Prostate gland (tissue), 2 donors: Measurements from ENCODE around the gene TRRAP. TPM values are rescaled to one million over a fixed set of nuclear protein-coding genes. Genes with fewer than 3 reads are reported as not detected.

Experiments used
- DNase-seq: peaks from one replicate; pipeline ENCODE4 v3.0.0-alpha.2; 2019; ENCODE audit warnings: low spot score
- H3K27ac ChIP-seq, 2 donors: fragments of 200-600 bp; sonication (generic); 2 replicates each; pipeline ENCODE4 v1.5.1; 2017 to 2019
- H3K27me3 ChIP-seq: fragments of 200-600 bp; sonication (generic); replicated peaks from 2 replicates; pipeline ENCODE4 v1.5.1; 2019; ENCODE audit not compliant: insufficient read depth
- H3K36me3 ChIP-seq, 2 donors: fragments of 200-600 bp; sonication (generic); 1 replicate in 1 of 2; 2 replicates in 1 of 2; pipeline versions ENCODE4 v1.5.1 to v1.8.1; 2017 to 2019
- H3K4me1 ChIP-seq: fragments of 200-600 bp; sonication (generic); replicated peaks from 2 replicates; pipeline ENCODE4 v1.5.1; 2019
- H3K4me3 ChIP-seq, 2 donors: fragments of 200-600 bp; sonication (generic); 2 replicates each; pipeline ENCODE4 v1.5.1; 2017 to 2019
- H3K9me3 ChIP-seq: fragments of 200-600 bp; sonication (generic); 2 replicates; pipeline ENCODE4 v1.5.1; 2017
- POLR2A ChIP-seq: fragments of 450-650 bp; IDR thresholded peaks from one replicate; pipeline ENCODE4 v1.6.1; 2016; ENCODE audit warnings: antibody characterized with exemption, mild to moderate bottlenecking
- POLR2AphosphoS5 ChIP-seq: sonication (generic); formaldehyde crosslinking; IDR thresholded peaks from one replicate; pipeline ENCODE4 v1.6.1; 2017; ENCODE audit warnings: antibody characterized with exemption
- WGBS: methylation state at CpG from one replicate; pipeline ENCODE4 v1.1.5; 2018; 5-methylcytosine and 5-hydroxymethylcytosine counted together
- intact Hi-C: fragments of 100-400 bp; cut with DNase I; formaldehyde crosslinking; loops from one replicate; pipeline ENCODE4 v1.14.2; 2022
- total RNA-seq, 2 donors: library from RNA; depleted of rRNA; stranded (reverse); fragments of >200 nt; gene quantifications; one replicate each; pipeline ENCODE4 v1.1.0, GENCODE V29; 2016
- TF ChIP-seq, protein P1 (sequence below), 4 experiments: fragments of 200-600 bp in 2 of 4; fragments of 450-650 bp in 2 of 4; sonication (generic) in 2 of 4; IDR thresholded peaks; 1 replicate in 3 of 4; 2 replicates in 1 of 4; pipeline ENCODE4 v1.5.1; 2016 to 2019; ENCODE audit warnings: antibody characterized with exemption in 4 of 4, mild to moderate bottlenecking in 2 of 4, moderate library complexity in 2 of 4

The TRRAP gene
- total RNA-seq, 2 donors from 2014 or later: 38.3 to 87.4 TPM

DNA sequence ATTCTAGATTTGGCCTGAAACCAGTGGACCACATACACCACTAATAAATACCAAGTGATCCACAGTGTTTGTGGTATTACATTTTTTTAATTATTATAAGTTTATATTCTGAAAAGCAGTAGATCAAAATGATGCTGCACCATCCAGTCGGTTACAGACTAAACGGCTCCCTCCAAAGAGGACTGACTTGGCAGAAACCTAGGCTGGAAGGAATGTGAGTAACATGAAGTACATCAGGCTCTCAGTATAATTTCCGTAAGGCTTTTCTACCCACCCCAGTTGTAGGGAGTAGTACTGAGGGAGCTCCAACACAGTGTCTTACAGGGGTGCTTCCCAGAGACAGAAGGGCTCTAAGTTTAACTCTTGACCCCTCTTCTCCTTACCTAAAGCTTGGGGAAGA lies 119.5 kb downstream of the TRRAP start:
- H3K27me3 ChIP-seq: no peaks in the 10 kb centered on the region
- no peaks in the 10 kb centered on the region for H3K9me3 ChIP-seq
- 58% methylated on average over 3 of the region's 3 CpGs for WGBS
- intact Hi-C loops: no loop called here
- TF ChIP-seq POLR2AphosphoS5 (no peak), POLR2A (no peak)
- TF ChIP-seq, protein P1, sequence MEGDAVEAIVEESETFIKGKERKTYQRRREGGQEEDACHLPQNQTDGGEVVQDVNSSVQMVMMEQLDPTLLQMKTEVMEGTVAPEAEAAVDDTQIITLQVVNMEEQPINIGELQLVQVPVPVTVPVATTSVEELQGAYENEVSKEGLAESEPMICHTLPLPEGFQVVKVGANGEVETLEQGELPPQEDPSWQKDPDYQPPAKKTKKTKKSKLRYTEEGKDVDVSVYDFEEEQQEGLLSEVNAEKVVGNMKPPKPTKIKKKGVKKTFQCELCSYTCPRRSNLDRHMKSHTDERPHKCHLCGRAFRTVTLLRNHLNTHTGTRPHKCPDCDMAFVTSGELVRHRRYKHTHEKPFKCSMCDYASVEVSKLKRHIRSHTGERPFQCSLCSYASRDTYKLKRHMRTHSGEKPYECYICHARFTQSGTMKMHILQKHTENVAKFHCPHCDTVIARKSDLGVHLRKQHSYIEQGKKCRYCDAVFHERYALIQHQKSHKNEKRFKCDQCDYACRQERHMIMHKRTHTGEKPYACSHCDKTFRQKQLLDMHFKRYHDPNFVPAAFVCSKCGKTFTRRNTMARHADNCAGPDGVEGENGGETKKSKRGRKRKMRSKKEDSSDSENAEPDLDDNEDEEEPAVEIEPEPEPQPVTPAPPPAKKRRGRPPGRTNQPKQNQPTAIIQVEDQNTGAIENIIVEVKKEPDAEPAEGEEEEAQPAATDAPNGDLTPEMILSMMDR (IDR thresholded peaks at IDR 0.05): no peak
- no peaks in the 10 kb centered on the region for H3K4me1 ChIP-seq
- no peak for DNase-seq
- H3K36me3 ChIP-seq: peaks cover 0 to under 1% of the 10 kb centered on the region in 2 donors
- no peak overlapping the region for H3K4me3 ChIP-seq
- no peak overlapping the region for H3K27ac ChIP-seq

DNA sequence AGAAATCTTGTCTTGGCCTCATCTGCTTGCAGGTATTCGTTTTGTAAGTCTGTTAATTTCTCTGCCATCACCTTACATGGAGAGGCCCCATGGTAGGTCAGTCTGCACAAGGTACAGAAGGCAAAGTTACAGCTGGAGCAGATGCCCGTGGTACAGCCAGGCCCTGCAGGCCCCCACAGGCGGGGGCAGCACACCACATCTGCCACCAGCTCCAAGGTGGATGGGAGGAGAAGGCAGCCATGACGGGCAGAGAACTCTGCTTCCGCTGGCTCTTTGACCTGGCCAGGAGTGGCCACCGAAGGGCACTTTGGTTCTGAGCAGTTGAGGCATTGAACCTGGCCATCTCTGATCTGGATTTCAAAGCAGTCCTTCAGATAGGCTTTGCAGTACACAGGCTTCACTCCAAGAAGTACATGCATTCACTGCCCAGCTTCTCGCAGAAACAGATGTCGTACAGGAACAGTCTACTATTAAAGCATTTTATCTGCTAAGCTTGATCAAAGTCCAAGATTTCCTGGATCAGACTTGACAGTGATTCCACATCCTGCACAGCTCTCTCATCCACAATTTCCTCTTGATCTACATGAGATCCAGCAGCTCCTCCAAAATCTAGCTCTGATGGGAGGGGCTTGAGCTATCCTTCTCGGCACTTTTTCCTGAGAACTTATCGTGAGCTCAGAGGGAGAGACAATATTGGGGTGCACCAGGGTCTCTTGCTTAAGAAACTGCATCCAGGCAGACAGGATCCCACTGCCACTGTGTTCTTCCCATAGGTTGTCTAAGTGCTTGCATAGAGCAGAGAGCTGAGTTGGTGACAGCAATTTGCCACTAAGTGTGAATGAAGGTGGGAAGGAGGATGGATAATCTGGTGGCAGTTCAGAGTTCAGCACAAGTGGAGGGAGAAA lies 120.7 kb downstream of the TRRAP start:
- Histone ChIP-seq H3K4me1 (no peaks in the 10 kb centered on the region), H3K9me3 (no peaks in the 10 kb centered on the region), H3K4me3 (no peak overlapping the region), H3K27ac (no peak overlapping the region), H3K36me3 (no peaks in the 10 kb centered on the region), H3K27me3 (no peaks in the 10 kb centered on the region)
- 71% methylated on average over 10 of the region's 10 CpGs for WGBS
- no peak for DNase-seq
- peak; percentile 26 for TF ChIP-seq POLR2AphosphoS5
- TF ChIP-seq POLR2A: no peak
- intact Hi-C loops: no loop called here

DNA sequence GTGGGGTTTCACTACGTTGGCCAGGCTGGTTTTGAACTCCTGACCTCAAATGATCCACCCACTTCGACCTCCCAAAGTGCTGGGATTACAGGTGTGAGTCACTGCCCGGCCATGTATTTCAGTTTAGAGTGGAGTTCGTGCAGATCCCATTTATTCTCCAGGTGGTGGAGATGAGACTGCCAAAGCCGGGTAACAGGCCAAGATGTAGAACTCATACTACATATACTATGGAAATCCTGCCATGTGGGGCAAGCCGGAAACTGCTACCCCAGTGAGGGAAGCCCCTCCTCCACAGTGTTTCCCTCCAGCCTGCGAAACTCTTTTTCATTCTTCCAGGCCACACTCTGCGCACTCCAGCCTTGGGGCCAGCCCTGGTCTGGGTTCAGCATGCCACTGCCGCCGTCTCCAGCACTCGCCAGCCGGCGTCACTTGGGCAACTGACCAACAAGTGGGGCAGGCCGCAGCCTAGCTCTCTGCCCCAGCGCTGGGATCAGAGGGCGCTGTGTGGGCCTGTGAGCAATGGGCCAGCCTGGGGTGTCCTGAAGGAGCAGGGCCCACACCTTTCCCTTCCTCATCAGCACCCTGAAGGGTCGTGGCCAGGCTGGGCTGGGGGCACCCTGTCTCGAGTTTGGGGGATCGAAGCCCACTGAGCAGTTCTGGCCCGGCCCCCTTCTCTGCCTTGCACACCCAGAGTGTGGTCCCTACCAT lies 122.0 kb downstream of the TRRAP start:
- Histone ChIP-seq H3K36me3 (peaks cover 0 to 8% of the 10 kb centered on the region in 2 donors), H3K9me3 (no peaks in the 10 kb centered on the region), H3K27me3 (no peaks in the 10 kb centered on the region), H3K4me3 (no peak overlapping the region), H3K4me1 (no peaks in the 10 kb centered on the region), H3K27ac (no peak overlapping the region)
- intact Hi-C loops: no loop called here
- no peak for TF ChIP-seq POLR2AphosphoS5
- TF ChIP-seq POLR2A: no peak
- TF ChIP-seq, protein P1 (IDR thresholded peaks at IDR 0.05): no peak
- 93% methylated on average over 20 of the region's 20 CpGs for WGBS
- DNase-seq: no peak

DNA sequence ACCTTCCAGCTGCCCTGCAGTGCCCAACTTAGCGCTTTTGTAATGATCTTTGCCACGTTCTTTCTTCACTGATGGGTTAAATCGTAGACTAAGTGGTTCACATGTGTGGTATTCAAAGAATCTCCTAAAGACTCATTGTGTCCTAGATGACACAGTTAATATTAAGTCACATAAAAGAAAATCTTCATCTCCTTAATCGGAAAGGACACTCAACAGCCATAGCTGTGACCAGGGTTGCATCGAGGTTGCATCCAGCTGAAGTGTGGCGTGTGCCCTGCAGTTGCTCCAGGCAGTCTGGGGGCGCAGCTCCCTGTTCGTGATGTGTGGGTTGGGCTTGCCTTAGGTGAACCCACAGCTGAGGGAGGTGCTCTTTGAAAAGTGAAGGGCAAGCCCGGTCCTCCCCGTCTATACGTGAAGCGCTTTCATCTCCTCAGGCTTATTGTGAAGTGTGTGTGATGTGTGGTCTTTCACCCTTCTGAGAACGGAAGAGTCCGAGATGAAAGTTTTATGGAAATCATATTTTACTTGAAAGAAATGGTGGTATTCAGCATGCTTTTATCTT lies 122.7 kb downstream of the TRRAP start:
- H3K9me3 ChIP-seq: no peaks in the 10 kb centered on the region
- no peak overlapping the region for H3K4me3 ChIP-seq
- peaks cover 0 to 9% of the 10 kb centered on the region in 2 donors for H3K36me3 ChIP-seq
- 82% methylated on average over 14 of the region's 14 CpGs for WGBS
- no peaks in the 10 kb centered on the region for H3K27me3 ChIP-seq
- intact Hi-C loops: no loop called here
- no peak overlapping the region for H3K27ac ChIP-seq
- DNase-seq: no peak
- TF ChIP-seq, protein P1 (IDR thresholded peaks at IDR 0.05): no peak
- TF ChIP-seq POLR2AphosphoS5 (no peak), POLR2A (no peak)
- no peaks in the 10 kb centered on the region for H3K4me1 ChIP-seq

DNA sequence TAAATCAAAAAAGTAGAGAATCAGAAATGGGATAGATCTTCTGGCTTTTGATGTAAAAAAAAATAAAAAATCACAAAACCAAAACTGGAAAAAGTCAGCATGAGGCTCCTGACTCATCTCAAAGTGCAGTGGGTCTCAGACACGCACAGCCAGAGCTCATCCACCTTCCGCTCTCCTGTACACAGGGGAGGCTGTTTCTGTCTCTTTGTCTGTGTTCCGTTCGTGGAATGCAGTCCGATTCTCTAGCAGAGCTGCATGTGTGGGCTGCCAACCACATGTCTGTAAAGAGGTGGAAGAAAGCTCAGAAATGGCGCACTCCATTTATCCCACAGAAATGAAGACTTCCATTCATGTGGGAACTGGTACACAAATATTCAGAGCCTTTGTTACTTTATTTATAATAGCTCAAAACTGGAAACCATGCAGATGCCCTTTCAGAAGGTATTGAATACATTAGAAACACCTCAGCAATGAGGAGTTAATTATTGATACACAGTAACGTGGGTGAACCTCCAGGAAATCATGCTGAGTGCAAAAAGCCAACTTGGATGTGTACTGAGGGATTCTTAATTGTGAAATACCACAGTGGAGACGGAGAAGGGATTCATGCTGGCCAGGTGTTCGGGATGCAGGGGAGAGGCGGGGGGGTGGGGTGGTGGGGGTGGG lies 123.3 kb downstream of the TRRAP start:
- no peak for DNase-seq
- TF ChIP-seq POLR2A (no peak), POLR2AphosphoS5 (no peak)
- TF ChIP-seq, protein P1 (IDR thresholded peaks at IDR 0.05): no peak
- H3K4me1 ChIP-seq: no peaks in the 10 kb centered on the region
- H3K4me3 ChIP-seq: no peak overlapping the region
- WGBS: 80% methylated on average over 10 of the region's 10 CpGs
- no peaks in the 10 kb centered on the region for H3K27me3 ChIP-seq
- H3K9me3 ChIP-seq: no peaks in the 10 kb centered on the region
- H3K36me3 ChIP-seq: peaks cover 0 to 9% of the 10 kb centered on the region in 2 donors
- no peak overlapping the region for H3K27ac ChIP-seq
- intact Hi-C loops: no loop called here
